GM12891 (cell line): ENCODE measurements around the gene PIGX.

Experiments
- PAX5 ChIP-seq: IDR thresholded peaks from 2 replicates; pipeline ENCODE4 v1.6.1; 2011; ENCODE audit warnings: low read length, moderate library complexity, mild to moderate bottlenecking; ENCODE audit not compliant: insufficient read depth, severe bottlenecking
- POLR2A ChIP-seq: IDR thresholded peaks from 2 replicates; pipeline ENCODE4 v1.6.1; 2011; ENCODE audit warnings: low read depth, low read length, control low read depth
- POLR2AphosphoS5 ChIP-seq: IDR thresholded peaks from 2 replicates; pipeline ENCODE4 v1.6.1; 2011; ENCODE audit warnings: low read depth, low read length, control low read depth
- SPI1 ChIP-seq: IDR thresholded peaks from 2 replicates; pipeline ENCODE4 v1.6.1; 2011; ENCODE audit warnings: low read depth, low read length, control low read depth
- TAF1 ChIP-seq: IDR thresholded peaks from 2 replicates; pipeline ENCODE4 v1.6.1; 2011; ENCODE audit warnings: low read depth, low read length, control low read depth

DNA sequence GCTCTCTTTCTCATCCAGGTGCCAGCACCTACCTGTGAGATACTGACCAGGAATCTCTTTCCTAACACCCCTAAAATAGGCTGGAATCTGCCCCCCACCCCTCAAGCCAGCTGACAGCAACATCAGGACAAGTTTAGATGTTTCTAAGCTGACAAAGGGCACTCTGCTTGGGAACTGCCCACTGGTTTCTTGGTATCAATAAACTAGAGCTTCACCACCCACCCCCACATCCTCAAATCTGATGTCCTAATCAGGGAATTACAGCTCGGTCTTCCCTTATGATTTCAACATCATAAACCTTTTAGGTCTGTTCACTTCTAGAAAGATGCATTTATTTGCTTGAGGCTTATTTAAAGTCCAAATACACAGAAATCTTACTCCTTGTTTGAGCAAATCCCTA lies 34.8 kb upstream of the PIGX start:
- TF ChIP-seq POLR2A (no peak), POLR2AphosphoS5 (no peak), TAF1 (no peak), SPI1 (no peak), PAX5 (no peak)
